ENCODE measurements around the gene CASS4. TPM values are rescaled to one million over a fixed set of nuclear protein-coding genes. Genes with fewer than 3 reads are reported as not detected.

The CASS4 gene
- total and polyA plus RNA-seq, 9 of the 15 experiments (the other 6 are each of a cell fraction or from before 2014, with no cell fraction given) = 8.1 to 53.8 (median 26.7) TPM

GRCh38 chr20:56391037-56391436 lies 21.0 kb upstream of the CASS4 start (continued):
- TF ChIP-seq ZBTB40 (IDR thresholded peaks at IDR 0.05) (0 out of 2 replicates have a peak, but pooled peaks have one; percentile 35), ZBTB40 (CRISPR knock-in tag; IDR thresholded peaks at IDR 0.05) (no peak), RBBP5 (IDR thresholded peaks at IDR 0.05; ENCODE audit: borderline replicate concordance, insufficient read depth, low read length, poor library complexity, severe bottlenecking) (no peak), ELK3 (CRISPR knock-in tag; IDR thresholded peaks at IDR 0.05) (no peak)
